SK-N-SH treated with all-trans-retinoic acid at 6 μM for 48 hours (cell line): Measurements from ENCODE around the gene CCDC54.

Experiments
- ARNTL ChIP-seq: fragments of 450-650 bp; formaldehyde crosslinking; IDR thresholded peaks from 2 replicates; pipeline ENCODE4 v1.5.0; 2020; ENCODE audit warnings: low read depth, mild to moderate bottlenecking, moderate library complexity, borderline replicate concordance
- GLIS3 ChIP-seq: fragments of 250-450 bp; sonication (Bioruptor Pico); IDR thresholded peaks from 2 replicates; pipeline ENCODE4 v1.5.0; 2020; ENCODE audit warnings: mild to moderate bottlenecking, moderate library complexity
- OSR1 ChIP-seq: fragments of 250-450 bp; sonication (Bioruptor Pico); IDR thresholded peaks from 2 replicates; pipeline ENCODE4 v1.8.0; 2022; ENCODE audit warnings: moderate library complexity, mild to moderate bottlenecking, inconsistent platforms
- RARB ChIP-seq: fragments of 250-450 bp; sonication (Bioruptor Pico); IDR thresholded peaks from 2 replicates; pipeline ENCODE4 v1.8.0; 2021; ENCODE audit warnings: mild to moderate bottlenecking, moderate library complexity
- TCF4 ChIP-seq: fragments of 250-450 bp; sonication (Bioruptor Pico); IDR thresholded peaks from 2 replicates; pipeline ENCODE4 v1.8.0; 2021; ENCODE audit warnings: mild to moderate bottlenecking, moderate library complexity, borderline replicate concordance
- ZC3H10 ChIP-seq: fragments of 250-450 bp; sonication (Bioruptor Pico); IDR thresholded peaks from 2 replicates; pipeline ENCODE4 v1.5.1; 2021; ENCODE audit warnings: mild to moderate bottlenecking, moderate library complexity
- ZFP3 ChIP-seq: fragments of 250-450 bp; sonication (Bioruptor Pico); IDR thresholded peaks from 2 replicates; pipeline ENCODE4 v1.5.0; 2020; ENCODE audit warnings: mild to moderate bottlenecking, moderate library complexity
- TF ChIP-seq, protein P1 (sequence below): fragments of 250-450 bp; sonication (Bioruptor Pico); IDR thresholded peaks from 2 replicates; pipeline ENCODE4 v1.5.1; 2020; ENCODE audit warnings: low read depth, mild to moderate bottlenecking, moderate library complexity
- TF ChIP-seq, protein P2 (sequence below): fragments of 250-450 bp; sonication (Bioruptor Pico); IDR thresholded peaks from 2 replicates; pipeline ENCODE4 v1.5.0; 2020; ENCODE audit warnings: mild to moderate bottlenecking, moderate library complexity
- TF ChIP-seq, protein P3 (sequence below): fragments of 250-450 bp; sonication (Bioruptor Pico); IDR thresholded peaks from 2 replicates; pipeline ENCODE4 v1.8.0; 2020; ENCODE audit warnings: mild to moderate bottlenecking, moderate library complexity, borderline replicate concordance

GRCh38 chr3:107408513-107408912 is 31.3 kb downstream of the CCDC54 start:
- no peak for TF ChIP-seq RARB (CRISPR knock-in tag)
- TF ChIP-seq, protein P1, sequence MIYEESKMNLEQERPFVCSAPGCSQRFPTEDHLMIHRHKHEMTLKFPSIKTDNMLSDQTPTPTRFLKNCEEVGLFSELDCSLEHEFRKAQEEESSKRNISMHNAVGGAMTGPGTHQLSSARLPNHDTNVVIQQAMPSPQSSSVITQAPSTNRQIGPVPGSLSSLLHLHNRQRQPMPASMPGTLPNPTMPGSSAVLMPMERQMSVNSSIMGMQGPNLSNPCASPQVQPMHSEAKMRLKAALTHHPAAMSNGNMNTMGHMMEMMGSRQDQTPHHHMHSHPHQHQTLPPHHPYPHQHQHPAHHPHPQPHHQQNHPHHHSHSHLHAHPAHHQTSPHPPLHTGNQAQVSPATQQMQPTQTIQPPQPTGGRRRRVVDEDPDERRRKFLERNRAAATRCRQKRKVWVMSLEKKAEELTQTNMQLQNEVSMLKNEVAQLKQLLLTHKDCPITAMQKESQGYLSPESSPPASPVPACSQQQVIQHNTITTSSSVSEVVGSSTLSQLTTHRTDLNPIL (CRISPR knock-in tag): no peak
- TF ChIP-seq, protein P2, sequence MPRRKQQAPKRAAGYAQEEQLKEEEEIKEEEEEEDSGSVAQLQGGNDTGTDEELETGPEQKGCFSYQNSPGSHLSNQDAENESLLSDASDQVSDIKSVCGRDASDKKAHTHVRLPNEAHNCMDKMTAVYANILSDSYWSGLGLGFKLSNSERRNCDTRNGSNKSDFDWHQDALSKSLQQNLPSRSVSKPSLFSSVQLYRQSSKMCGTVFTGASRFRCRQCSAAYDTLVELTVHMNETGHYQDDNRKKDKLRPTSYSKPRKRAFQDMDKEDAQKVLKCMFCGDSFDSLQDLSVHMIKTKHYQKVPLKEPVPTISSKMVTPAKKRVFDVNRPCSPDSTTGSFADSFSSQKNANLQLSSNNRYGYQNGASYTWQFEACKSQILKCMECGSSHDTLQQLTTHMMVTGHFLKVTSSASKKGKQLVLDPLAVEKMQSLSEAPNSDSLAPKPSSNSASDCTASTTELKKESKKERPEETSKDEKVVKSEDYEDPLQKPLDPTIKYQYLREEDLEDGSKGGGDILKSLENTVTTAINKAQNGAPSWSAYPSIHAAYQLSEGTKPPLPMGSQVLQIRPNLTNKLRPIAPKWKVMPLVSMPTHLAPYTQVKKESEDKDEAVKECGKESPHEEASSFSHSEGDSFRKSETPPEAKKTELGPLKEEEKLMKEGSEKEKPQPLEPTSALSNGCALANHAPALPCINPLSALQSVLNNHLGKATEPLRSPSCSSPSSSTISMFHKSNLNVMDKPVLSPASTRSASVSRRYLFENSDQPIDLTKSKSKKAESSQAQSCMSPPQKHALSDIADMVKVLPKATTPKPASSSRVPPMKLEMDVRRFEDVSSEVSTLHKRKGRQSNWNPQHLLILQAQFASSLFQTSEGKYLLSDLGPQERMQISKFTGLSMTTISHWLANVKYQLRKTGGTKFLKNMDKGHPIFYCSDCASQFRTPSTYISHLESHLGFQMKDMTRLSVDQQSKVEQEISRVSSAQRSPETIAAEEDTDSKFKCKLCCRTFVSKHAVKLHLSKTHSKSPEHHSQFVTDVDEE: no peak
- TF ChIP-seq TCF4 (CRISPR knock-in tag): no peak
- no peak for TF ChIP-seq OSR1
- TF ChIP-seq ARNTL: no peak
- no peak for TF ChIP-seq GLIS3 (CRISPR knock-in tag)
- TF ChIP-seq ZC3H10 (CRISPR knock-in tag): no peak
- TF ChIP-seq, protein P3, sequence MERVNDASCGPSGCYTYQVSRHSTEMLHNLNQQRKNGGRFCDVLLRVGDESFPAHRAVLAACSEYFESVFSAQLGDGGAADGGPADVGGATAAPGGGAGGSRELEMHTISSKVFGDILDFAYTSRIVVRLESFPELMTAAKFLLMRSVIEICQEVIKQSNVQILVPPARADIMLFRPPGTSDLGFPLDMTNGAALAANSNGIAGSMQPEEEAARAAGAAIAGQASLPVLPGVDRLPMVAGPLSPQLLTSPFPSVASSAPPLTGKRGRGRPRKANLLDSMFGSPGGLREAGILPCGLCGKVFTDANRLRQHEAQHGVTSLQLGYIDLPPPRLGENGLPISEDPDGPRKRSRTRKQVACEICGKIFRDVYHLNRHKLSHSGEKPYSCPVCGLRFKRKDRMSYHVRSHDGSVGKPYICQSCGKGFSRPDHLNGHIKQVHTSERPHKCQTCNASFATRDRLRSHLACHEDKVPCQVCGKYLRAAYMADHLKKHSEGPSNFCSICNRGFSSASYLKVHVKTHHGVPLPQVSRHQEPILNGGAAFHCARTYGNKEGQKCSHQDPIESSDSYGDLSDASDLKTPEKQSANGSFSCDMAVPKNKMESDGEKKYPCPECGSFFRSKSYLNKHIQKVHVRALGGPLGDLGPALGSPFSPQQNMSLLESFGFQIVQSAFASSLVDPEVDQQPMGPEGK (CRISPR knock-in tag): no peak
- TF ChIP-seq ZFP3: no peak
